Mucosa of descending colon (tissue), 3 donors: ENCODE measurements around the gene CXCL6. TPM values are rescaled to one million over a fixed set of nuclear protein-coding genes. Genes with fewer than 3 reads are reported as not detected.
A peak's percentile ranks its signal among the peaks of the same experiment; 100 is the strongest.

Experiments used
- ATAC-seq: fragments of 200-7000 bp; cut with Tn5 transposase; one replicate; pipeline ENCODE4 v1.9.1; 2020; ENCODE audit warnings: mild to moderate bottlenecking, moderate library complexity
- DNase-seq, 3 donors: peaks; one replicate each; pipeline ENCODE4 v3.0.0-alpha.2; 2020
- H3K36me3 ChIP-seq: fragments of 200-600 bp; one replicate; pipeline ENCODE4 v1.8.0; 2021; ENCODE audit warnings: low read depth, mild to moderate bottlenecking
- H3K4me1 ChIP-seq: fragments of 200-600 bp; one replicate; pipeline ENCODE4 v1.8.0; 2021; ENCODE audit warnings: low read depth, mild to moderate bottlenecking
- H3K4me3 ChIP-seq: fragments of 200-600 bp; one replicate; pipeline ENCODE4 v1.8.0; 2021; ENCODE audit warnings: mild to moderate bottlenecking
- H3K9me3 ChIP-seq: fragments of 200-600 bp; one replicate; pipeline ENCODE4 v1.8.0; 2021; ENCODE audit warnings: mild to moderate bottlenecking
- CTCF ChIP-seq: fragments of 200-600 bp; IDR thresholded peaks from one replicate; pipeline ENCODE4 v1.8.0; 2022; ENCODE audit warnings: antibody characterized with exemption, mild to moderate bottlenecking
- intact Hi-C, 2 donors: fragments of 100-400 bp; cut with DNase I in 1 of 2; cut with micrococcal nuclease in 1 of 2; formaldehyde crosslinking; loops; one replicate each; pipeline versions ENCODE4 v1.11.0 to v1.11.1; 2022; cut with DNase I, micrococcal nuclease
- long read RNA-seq, 2 donors: library from polyadenylated mRNA; unstranded; transcript quantifications; one replicate each; pipeline ENCODE4 v2.0.0, GENCODE V29; 2019 to 2021
- total RNA-seq, 3 donors: library from RNA; stranded (reverse); fragmentation: NEBNext Ultra II Directional in 2 of 3; extraction: Animal tissue kit (Norgen Biotek cat#: 25700) in 2 of 3; gene quantifications; one replicate each; pipeline versions ENCODE4 v1.2.1 to v1.2.4, GENCODE V29; 2021 to 2023
- donor health status: DM: no; HTN: no; CAD: no; lungs with moderate emphysema.
- donor health status: DM: no; HTN: no; CAD: no.
- donor health status: DM: no; HTN: yes; CAD: no.

Gene CXCL6
- under 1 TPM in 2 of 3 donors, not detected in 1; 0.19 to 0.22 TPM for total RNA-seq
- long read RNA-seq, donor 1, partial matches to known transcripts = 0 of 1 reads
- long read RNA-seq, donor 1, other reads (novel, unspliced or antisense) = 0 of 1 reads
- long read RNA-seq, donor 2 = 0 reads

DNA sequence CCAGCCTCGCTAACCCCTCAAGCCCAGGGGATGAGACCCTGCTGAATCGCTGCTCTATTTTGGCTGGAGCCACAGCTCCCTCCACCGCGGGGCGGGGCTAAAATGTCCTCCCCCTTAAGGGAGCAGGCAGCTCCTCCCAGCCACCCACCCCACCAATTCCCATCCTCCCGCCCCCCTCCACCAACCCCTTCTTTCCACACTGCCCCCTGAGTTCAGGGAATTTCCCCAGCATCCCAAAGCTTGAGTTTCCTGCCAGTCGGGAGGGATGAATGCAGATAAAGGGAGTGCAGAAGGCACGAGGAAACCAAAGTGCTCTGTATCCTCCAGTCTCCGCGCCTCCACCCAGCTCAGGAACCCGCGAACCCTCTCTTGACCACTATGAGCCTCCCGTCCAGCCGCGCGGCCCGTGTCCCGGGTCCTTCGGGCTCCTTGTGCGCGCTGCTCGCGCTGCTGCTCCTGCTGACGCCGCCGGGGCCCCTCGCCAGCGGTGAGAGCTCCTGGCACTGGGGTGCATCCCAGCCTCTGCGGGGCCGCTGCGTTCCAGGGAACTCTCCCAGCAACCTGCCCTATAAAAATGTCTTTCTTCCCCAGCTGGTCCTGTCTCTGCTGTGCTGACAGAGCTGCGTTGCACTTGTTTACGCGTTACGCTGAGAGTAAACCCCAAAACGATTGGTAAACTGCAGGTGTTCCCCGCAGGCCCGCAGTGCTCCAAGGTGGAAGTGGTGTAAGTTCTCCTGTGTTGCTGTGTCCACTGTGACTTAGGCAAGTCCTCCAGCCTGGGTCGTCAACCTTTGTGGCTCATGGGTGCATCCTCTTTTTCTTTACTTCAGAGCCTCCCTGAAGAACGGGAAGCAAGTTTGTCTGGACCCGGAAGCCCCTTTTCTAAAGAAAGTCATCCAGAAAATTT lies at the start of gene CXCL6:
CXCL6 (plus strand) TSS at position 306 of the 907 bp plus-strand sequence; CDS start at position 379, 73 bp downstream.
- Histone ChIP-seq H3K4me3 (no peak within 1 kb of the TSS), H3K36me3 (no peaks in the 10 kb centered on the region), H3K4me1 (no peaks in the 10 kb centered on the region), H3K9me3 (no peaks in the 10 kb centered on the region)
- DNase-seq = peak in 2 of 3 donors; percentile 41 to 56
- no peak for TF ChIP-seq CTCF
- peak; percentile 65 for ATAC-seq
- intact Hi-C loops = no loop called here

GRCh38 chr4:73788411-73788810 lies 48.1 kb upstream of the CXCL6 start:
- Histone ChIP-seq H3K36me3 (no peaks in the 10 kb centered on the region), H3K9me3 (no peaks in the 10 kb centered on the region), H3K4me1 (no peaks in the 10 kb centered on the region), H3K4me3 (no peak overlapping the region)
- DNase-seq (no peak), ATAC-seq (no peak)
- no peak for TF ChIP-seq CTCF
- intact Hi-C loops = no loop called here

DNA sequence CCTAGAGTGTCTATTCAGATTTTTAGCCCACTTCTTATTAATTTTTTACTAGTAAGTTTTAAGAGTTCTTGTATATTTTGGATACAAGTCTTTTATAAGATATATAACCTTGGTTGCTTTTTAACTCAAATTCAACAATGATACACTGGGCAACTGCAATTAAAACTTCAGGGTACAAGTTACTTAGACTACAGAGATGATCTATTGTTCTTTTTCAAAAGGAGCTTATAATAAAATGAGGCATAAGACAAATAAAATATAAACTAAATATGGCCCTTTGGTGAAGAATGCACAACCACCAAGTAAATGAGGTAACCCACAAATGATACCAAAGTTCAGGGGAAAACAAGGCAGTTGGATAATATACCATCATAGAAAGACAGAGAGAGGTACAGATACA lies 37.6 kb upstream of the CXCL6 start:
- no peak for TF ChIP-seq CTCF
- intact Hi-C loops = no loop called here
- Histone ChIP-seq H3K4me3 (no peak overlapping the region), H3K36me3 (no peaks in the 10 kb centered on the region), H3K4me1 (peaks cover 4% of the 10 kb centered on the region), H3K9me3 (peaks cover 5% of the 10 kb centered on the region)
- ATAC-seq (peak; percentile 59), DNase-seq (no peak)

DNA sequence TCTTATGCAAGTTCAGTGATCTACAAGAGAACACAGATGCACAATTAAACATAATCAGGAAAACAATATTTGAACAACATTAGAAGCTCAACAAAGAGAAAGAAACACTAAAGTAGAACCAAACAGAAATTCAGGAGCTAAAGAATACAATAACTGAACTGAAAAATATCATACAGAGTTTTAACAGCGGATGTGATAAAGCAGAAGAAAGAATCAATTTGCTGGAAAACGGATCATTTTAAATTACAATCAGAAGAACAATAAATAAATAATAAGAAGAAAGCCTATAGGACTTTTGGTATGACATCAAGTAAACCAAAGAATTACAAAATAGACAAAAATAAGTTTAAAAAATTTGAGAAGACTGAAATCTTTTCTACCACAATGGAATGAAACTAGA lies 36.3 kb upstream of the CXCL6 start:
- no peaks in the 10 kb centered on the region for H3K36me3 ChIP-seq
- intact Hi-C loops = no loop called here
- peaks cover 4% of the 10 kb centered on the region for H3K4me1 ChIP-seq
- no peak for ATAC-seq
- TF ChIP-seq CTCF = no peak
- DNase-seq = no peak
- peaks cover 9% of the 10 kb centered on the region for H3K9me3 ChIP-seq
- no peak overlapping the region for H3K4me3 ChIP-seq

DNA sequence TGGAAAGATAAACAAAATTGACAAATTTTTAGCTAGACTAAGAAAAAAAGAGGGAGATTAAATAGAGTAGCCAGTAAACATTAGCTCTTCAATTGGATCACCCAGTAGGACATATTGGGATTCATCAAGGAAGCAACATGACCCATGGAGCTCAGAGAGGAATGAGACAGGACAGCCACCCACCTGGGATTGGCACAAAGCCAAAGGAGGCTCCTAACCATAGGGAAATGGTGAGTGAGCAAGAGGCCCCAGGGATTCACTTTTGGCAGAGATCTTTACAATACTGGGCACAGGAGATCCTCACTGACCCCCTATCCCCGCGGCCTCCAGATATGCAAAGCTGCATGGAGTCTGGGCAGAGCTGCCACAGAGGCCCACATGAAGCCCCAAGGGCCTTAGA lies 34.8 kb upstream of the CXCL6 start:
- Histone ChIP-seq H3K4me3 (no peak overlapping the region), H3K4me1 (peaks cover 4% of the 10 kb centered on the region), H3K9me3 (peaks cover 6% of the 10 kb centered on the region), H3K36me3 (no peaks in the 10 kb centered on the region)
- DNase-seq (peak in 1 of 3 donors; percentile 19), ATAC-seq (no peak)
- intact Hi-C loops = no loop called here
- no peak for TF ChIP-seq CTCF
